T-helper 1 cell treated with Interleukin-12 subunit alpha and Interleukin-12 subunit beta and Interleukin-4 antibody, amounts not matched to agents 30 μg/mL and 1 μg/mL, for 36 hours (primary cell): ENCODE measurements around the gene ABCC1.
"Not testable (repeated sequence)": the region's sequence is repeated elsewhere in the genome, so short reads cannot be mapped to it uniquely, and the experiment has no call there.

ENCODE experiments used
- H3K27ac Mint-ChIP-seq: one replicate; pipeline ENCODE4 v1.8.0; 2021; ENCODE audit warnings: mild to moderate bottlenecking, mixed read lengths
- H3K27me3 Mint-ChIP-seq: one replicate; pipeline ENCODE4 v1.8.0; 2021; ENCODE audit warnings: low read depth, mixed read lengths
- H3K36me3 Mint-ChIP-seq: one replicate; pipeline ENCODE4 v1.8.0; 2021; ENCODE audit warnings: low read depth, mixed read lengths
- H3K4me1 Mint-ChIP-seq: one replicate; pipeline ENCODE4 v1.8.0; 2021; ENCODE audit warnings: low read depth, mixed read lengths
- H3K4me3 Mint-ChIP-seq: one replicate; pipeline ENCODE4 v1.8.0; 2021; ENCODE audit warnings: mild to moderate bottlenecking, moderate library complexity, mixed read lengths
- H3K9me3 Mint-ChIP-seq: one replicate; pipeline ENCODE4 v1.8.0; 2021; ENCODE audit warnings: mixed read lengths

ABCC1 gene

GRCh38 chr16:15953477-15953876, 4.1 kb downstream of the ABCC1 start:
- Mint-ChIP-seq H3K27me3 (no peaks in the 10 kb centered on the region), H3K36me3 (peaks cover 28% of the 10 kb centered on the region), H3K4me1 (peaks cover 59% of the 10 kb centered on the region), H3K4me3 (no peak overlapping the region), H3K9me3 (no peaks in the 10 kb centered on the region), H3K27ac (peak overlapping the region; percentile 38)

- H3K4me1 Mint-ChIP-seq: peaks cover 59% of the 10 kb centered on the region
- H3K36me3 Mint-ChIP-seq: peaks cover 28% of the 10 kb centered on the region
- H3K27ac Mint-ChIP-seq: peak overlapping the region; percentile 72
- H3K9me3 Mint-ChIP-seq: no peaks in the 10 kb centered on the region
- H3K27me3 Mint-ChIP-seq: no peaks in the 10 kb centered on the region
- H3K4me3 Mint-ChIP-seq: peak overlapping the region; percentile 26
Observed at GRCh38 chr16:15953929-15954813, 4.8 kb downstream of the ABCC1 start.

GRCh38 chr16:15954814-15955151, 5.4 kb downstream of the ABCC1 start:
- H3K27me3 Mint-ChIP-seq: no peaks in the 10 kb centered on the region
- H3K4me1 Mint-ChIP-seq: peaks cover 65% of the 10 kb centered on the region
- no peaks in the 10 kb centered on the region for H3K9me3 Mint-ChIP-seq
- H3K4me3 Mint-ChIP-seq: peak overlapping the region; percentile 26
- peaks cover 30% of the 10 kb centered on the region for H3K36me3 Mint-ChIP-seq
- peak overlapping the region; percentile 72 for H3K27ac Mint-ChIP-seq

- H3K27ac Mint-ChIP-seq: peak overlapping the region; percentile 84
- no peaks in the 10 kb centered on the region for H3K27me3 Mint-ChIP-seq
- H3K4me3 Mint-ChIP-seq: peak overlapping the region; percentile 7
- no peaks in the 10 kb centered on the region for H3K9me3 Mint-ChIP-seq
- peaks cover 72% of the 10 kb centered on the region for H3K4me1 Mint-ChIP-seq
- peaks cover 35% of the 10 kb centered on the region for H3K36me3 Mint-ChIP-seq
Observed at GRCh38 chr16:15955425-15955824, 6.0 kb downstream of the ABCC1 start.

GRCh38 chr16:15956106-15956505, 6.7 kb downstream of the ABCC1 start:
- H3K4me1 Mint-ChIP-seq: peaks cover 73% of the 10 kb centered on the region
- H3K4me3 Mint-ChIP-seq, H3K27me3 Mint-ChIP-seq, H3K9me3 Mint-ChIP-seq: not testable (repeated sequence)
- peaks cover 34% of the 10 kb centered on the region for H3K36me3 Mint-ChIP-seq
- H3K27ac Mint-ChIP-seq: peak overlapping the region; percentile 84

- Mint-ChIP-seq H3K4me3 (no peak overlapping the region), H3K36me3 (peaks cover 42% of the 10 kb centered on the region), H3K4me1 (peaks cover 71% of the 10 kb centered on the region), H3K27ac (peak overlapping the region; percentile 100), H3K9me3 (peaks cover 14% of the 10 kb centered on the region), H3K27me3 (no peaks in the 10 kb centered on the region)
Observed at GRCh38 chr16:15958703-15959348, 9.4 kb downstream of the ABCC1 start.

- Mint-ChIP-seq H3K36me3 (peaks cover 47% of the 10 kb centered on the region), H3K9me3 (peaks cover 24% of the 10 kb centered on the region), H3K4me3 (peak overlapping the region; percentile 65), H3K4me1 (peaks cover 66% of the 10 kb centered on the region), H3K27me3 (no peaks in the 10 kb centered on the region), H3K27ac (peak overlapping the region; percentile 100)
Observed at GRCh38 chr16:15960124-15960971, 10.9 kb downstream of the ABCC1 start.

- peak overlapping the region; percentile 100 for H3K27ac Mint-ChIP-seq
- peaks cover 58% of the 10 kb centered on the region for H3K4me1 Mint-ChIP-seq
Observed at GRCh38 chr16:15961060-15961511, 11.7 kb downstream of the ABCC1 start.

GRCh38 chr16:15961571-15962090, 12.2 kb downstream of the ABCC1 start:
- Mint-ChIP-seq H3K4me1 (peaks cover 55% of the 10 kb centered on the region), H3K4me3 (peak overlapping the region; percentile 84), H3K27me3 (no peaks in the 10 kb centered on the region), H3K27ac (peak overlapping the region; percentile 100), H3K36me3 (peaks cover 47% of the 10 kb centered on the region), H3K9me3 (peaks cover 24% of the 10 kb centered on the region)

More at GRCh38 chr16:15961060-15961511, 11.7 kb downstream of the ABCC1 start:
- Mint-ChIP-seq H3K4me3 (peak overlapping the region; percentile 84), H3K9me3 (peaks cover 24% of the 10 kb centered on the region), H3K27me3 (no peaks in the 10 kb centered on the region), H3K36me3 (peaks cover 49% of the 10 kb centered on the region)

- peaks cover 51% of the 10 kb centered on the region for H3K4me1 Mint-ChIP-seq
- H3K27ac Mint-ChIP-seq: peak overlapping the region; percentile 100
- no peaks in the 10 kb centered on the region for H3K27me3 Mint-ChIP-seq
- H3K9me3 Mint-ChIP-seq: peaks cover 24% of the 10 kb centered on the region
- peaks cover 53% of the 10 kb centered on the region for H3K36me3 Mint-ChIP-seq
- H3K4me3 Mint-ChIP-seq: peak overlapping the region; percentile 63
Observed at GRCh38 chr16:15963307-15963910, 14.0 kb downstream of the ABCC1 start.

- Mint-ChIP-seq H3K36me3 (peaks cover 60% of the 10 kb centered on the region), H3K9me3 (peaks cover 37% of the 10 kb centered on the region), H3K4me3 (no peak overlapping the region), H3K27ac (no peak overlapping the region), H3K27me3 (no peaks in the 10 kb centered on the region), H3K4me1 (peaks cover 27% of the 10 kb centered on the region)
Observed at GRCh38 chr16:15966420-15966819, 17.0 kb downstream of the ABCC1 start.

- no peak overlapping the region for H3K4me3 Mint-ChIP-seq
- H3K4me1 Mint-ChIP-seq: peaks cover 24% of the 10 kb centered on the region
- peaks cover 41% of the 10 kb centered on the region for H3K9me3 Mint-ChIP-seq
- no peaks in the 10 kb centered on the region for H3K27me3 Mint-ChIP-seq
- H3K27ac Mint-ChIP-seq: peak overlapping the region; percentile 14
- peaks cover 64% of the 10 kb centered on the region for H3K36me3 Mint-ChIP-seq
Observed at GRCh38 chr16:15966836-15967546, 17.6 kb downstream of the ABCC1 start.

GRCh38 chr16:15967655-15968315, 18.4 kb downstream of the ABCC1 start:
- Mint-ChIP-seq H3K27ac (no peak overlapping the region), H3K4me3 (no peak overlapping the region), H3K27me3 (no peaks in the 10 kb centered on the region), H3K9me3 (peaks cover 41% of the 10 kb centered on the region), H3K36me3 (peaks cover 64% of the 10 kb centered on the region), H3K4me1 (peaks cover 19% of the 10 kb centered on the region)
